Measurements from ENCODE around the gene LAMC1. TPM values are rescaled to one million over a fixed set of nuclear protein-coding genes. Genes with fewer than 3 reads are reported as not detected.

The LAMC1 gene
- total RNA-seq (2014; rRNA removed; shearing (Covaris generic); ENCODE audit: low replicate concordance), result 8.4 and 10.8 TPM in 2 replicates

- no peaks in the 10 kb centered on the region for H4K20me1 ChIP-seq (ENCODE audit: insufficient read depth, low read depth, low read length)
- H3K9me2 ChIP-seq (replicated peaks; ENCODE audit: insufficient read depth, low read length), result no peaks in the 10 kb centered on the region
- H3K79me2 ChIP-seq (ENCODE audit: low read length), result no peaks in the 10 kb centered on the region
- DNase-seq, result peak; percentile 74
- peaks cover 53% of the 10 kb centered on the region for H3K4me1 ChIP-seq (ENCODE audit: low read length)
- H3K4me2 ChIP-seq (ENCODE audit: low read depth, low read length, poor library complexity, severe bottlenecking), result peak within 1 kb of the TSS; percentile 87
- H3K9ac ChIP-seq (ENCODE audit: low read length), result peak within 1 kb of the TSS; percentile 69
- no peaks in the 10 kb centered on the region for H3K36me3 ChIP-seq (ENCODE audit: insufficient read depth, low read length)
- H2AFZ ChIP-seq (ENCODE audit: low read length), result peak within 1 kb of the TSS; percentile 82
- no peaks in the 10 kb centered on the region for H3K9me3 ChIP-seq (ENCODE audit: low read length)
- no peak within 1 kb of the TSS for H3K27ac ChIP-seq (ENCODE audit: low read length)
- H3K4me3 ChIP-seq (ENCODE audit: low read length), result peak within 1 kb of the TSS; percentile 75
- no peaks in the 10 kb centered on the region for H3K27me3 ChIP-seq (ENCODE audit: low read length)
These were observed at the start of gene LAMC1 for GRCh38 chr1:183023146-183023600. TSS of gene LAMC1 (plus strand) at chr1:183023420. CDS start at chr1:183023717, 297 bp downstream.

- Histone ChIP-seq H2AFZ (ENCODE audit: low read length) (no peak overlapping the region), H3K9me2 (replicated peaks; ENCODE audit: insufficient read depth, low read length) (no peaks in the 10 kb centered on the region), H3K4me2 (ENCODE audit: low read depth, low read length, poor library complexity, severe bottlenecking) (no peak overlapping the region), H3K79me2 (ENCODE audit: low read length) (no peaks in the 10 kb centered on the region), H3K9ac (ENCODE audit: low read length) (no peak overlapping the region), H4K20me1 (ENCODE audit: insufficient read depth, low read depth, low read length) (no peaks in the 10 kb centered on the region), H3K27me3 (ENCODE audit: low read length) (no peaks in the 10 kb centered on the region), H3K27ac (ENCODE audit: low read length) (no peak overlapping the region), H3K36me3 (ENCODE audit: insufficient read depth, low read length) (no peaks in the 10 kb centered on the region), H3K4me3 (ENCODE audit: low read length) (no peak overlapping the region), H3K4me1 (ENCODE audit: low read length) (no peaks in the 10 kb centered on the region), H3K9me3 (ENCODE audit: low read length) (no peaks in the 10 kb centered on the region)
- peak; percentile 34 for DNase-seq
These were observed 48.6 kb upstream of the LAMC1 start for GRCh38 chr1:182974506-182975191.

GRCh38 chr1:182977480-182977879 is 45.7 kb upstream of the LAMC1 start:
- H3K36me3 ChIP-seq (ENCODE audit: insufficient read depth, low read length), result no peaks in the 10 kb centered on the region
- H3K4me3 ChIP-seq (ENCODE audit: low read length), result no peak overlapping the region
- H3K4me1 ChIP-seq (ENCODE audit: low read length), result no peaks in the 10 kb centered on the region
- H3K4me2 ChIP-seq (ENCODE audit: low read depth, low read length, poor library complexity, severe bottlenecking), result no peak overlapping the region
- DNase-seq, result peak; percentile 26
- H3K79me2 ChIP-seq (ENCODE audit: low read length), result no peaks in the 10 kb centered on the region
- no peaks in the 10 kb centered on the region for H4K20me1 ChIP-seq (ENCODE audit: insufficient read depth, low read depth, low read length)
- no peak overlapping the region for H2AFZ ChIP-seq (ENCODE audit: low read length)
- no peaks in the 10 kb centered on the region for H3K9me3 ChIP-seq (ENCODE audit: low read length)
- no peaks in the 10 kb centered on the region for H3K9me2 ChIP-seq (replicated peaks; ENCODE audit: insufficient read depth, low read length)
- no peak overlapping the region for H3K27ac ChIP-seq (ENCODE audit: low read length)
- H3K27me3 ChIP-seq (ENCODE audit: low read length), result no peaks in the 10 kb centered on the region
- no peak overlapping the region for H3K9ac ChIP-seq (ENCODE audit: low read length)

- no peaks in the 10 kb centered on the region for H3K79me2 ChIP-seq (ENCODE audit: low read length)
- H3K36me3 ChIP-seq (ENCODE audit: insufficient read depth, low read length), result no peaks in the 10 kb centered on the region
- no peaks in the 10 kb centered on the region for H4K20me1 ChIP-seq (ENCODE audit: insufficient read depth, low read depth, low read length)
- DNase-seq, result no peak
- H3K4me1 ChIP-seq (ENCODE audit: low read length), result no peaks in the 10 kb centered on the region
- no peaks in the 10 kb centered on the region for H3K9me3 ChIP-seq (ENCODE audit: low read length)
- no peak overlapping the region for H3K9ac ChIP-seq (ENCODE audit: low read length)
- H3K27ac ChIP-seq (ENCODE audit: low read length), result no peak overlapping the region
- no peak overlapping the region for H3K4me2 ChIP-seq (ENCODE audit: low read depth, low read length, poor library complexity, severe bottlenecking)
- H3K9me2 ChIP-seq (replicated peaks; ENCODE audit: insufficient read depth, low read length), result no peaks in the 10 kb centered on the region
- no peak overlapping the region for H3K4me3 ChIP-seq (ENCODE audit: low read length)
- H2AFZ ChIP-seq (ENCODE audit: low read length), result no peak overlapping the region
- no peaks in the 10 kb centered on the region for H3K27me3 ChIP-seq (ENCODE audit: low read length)
These were observed 44.9 kb upstream of the LAMC1 start for GRCh38 chr1:182978151-182978853.

GRCh38 chr1:182984138-182984537 is 39.1 kb upstream of the LAMC1 start:
- H3K4me1 ChIP-seq (ENCODE audit: low read length), result peaks cover 8% of the 10 kb centered on the region
- no peak overlapping the region for H3K4me3 ChIP-seq (ENCODE audit: low read length)
- no peaks in the 10 kb centered on the region for H3K9me3 ChIP-seq (ENCODE audit: low read length)

GRCh38 chr1:182984621-182985020 is 38.6 kb upstream of the LAMC1 start:
- H3K4me1 ChIP-seq (ENCODE audit: low read length), result peaks cover 8% of the 10 kb centered on the region
- no peak overlapping the region for H3K4me2 ChIP-seq (ENCODE audit: low read depth, low read length, poor library complexity, severe bottlenecking)
- no peaks in the 10 kb centered on the region for H3K9me3 ChIP-seq (ENCODE audit: low read length)
- H3K4me3 ChIP-seq (ENCODE audit: low read length), result no peak overlapping the region
- H2AFZ ChIP-seq (ENCODE audit: low read length), result no peak overlapping the region
- H3K79me2 ChIP-seq (ENCODE audit: low read length), result no peaks in the 10 kb centered on the region
- no peaks in the 10 kb centered on the region for H3K36me3 ChIP-seq (ENCODE audit: insufficient read depth, low read length)
- no peaks in the 10 kb centered on the region for H3K27me3 ChIP-seq (ENCODE audit: low read length)
- H3K9me2 ChIP-seq (replicated peaks; ENCODE audit: insufficient read depth, low read length), result no peaks in the 10 kb centered on the region
- no peak overlapping the region for H3K27ac ChIP-seq (ENCODE audit: low read length)
- H4K20me1 ChIP-seq (ENCODE audit: insufficient read depth, low read depth, low read length), result no peaks in the 10 kb centered on the region
- H3K9ac ChIP-seq (ENCODE audit: low read length), result no peak overlapping the region
- DNase-seq, result no peak

More at GRCh38 chr1:182984138-182984537, 39.1 kb upstream of the LAMC1 start:
- no peak overlapping the region for H3K27ac ChIP-seq (ENCODE audit: low read length)
- H3K9ac ChIP-seq (ENCODE audit: low read length), result no peak overlapping the region
- H3K27me3 ChIP-seq (ENCODE audit: low read length), result no peaks in the 10 kb centered on the region
- no peaks in the 10 kb centered on the region for H3K36me3 ChIP-seq (ENCODE audit: insufficient read depth, low read length)
- no peak overlapping the region for H2AFZ ChIP-seq (ENCODE audit: low read length)
- no peaks in the 10 kb centered on the region for H3K79me2 ChIP-seq (ENCODE audit: low read length)
- no peak for DNase-seq
- H3K4me2 ChIP-seq (ENCODE audit: low read depth, low read length, poor library complexity, severe bottlenecking), result no peak overlapping the region
- H3K9me2 ChIP-seq (replicated peaks; ENCODE audit: insufficient read depth, low read length), result no peaks in the 10 kb centered on the region
- no peaks in the 10 kb centered on the region for H4K20me1 ChIP-seq (ENCODE audit: insufficient read depth, low read depth, low read length)

- no peak for DNase-seq
- H3K9ac ChIP-seq (ENCODE audit: low read length), result no peak overlapping the region
- H3K36me3 ChIP-seq (ENCODE audit: insufficient read depth, low read length), result no peaks in the 10 kb centered on the region
- H3K27ac ChIP-seq (ENCODE audit: low read length), result no peak overlapping the region
- H3K4me1 ChIP-seq (ENCODE audit: low read length), result peaks cover 8% of the 10 kb centered on the region
- no peak overlapping the region for H2AFZ ChIP-seq (ENCODE audit: low read length)
- H3K9me3 ChIP-seq (ENCODE audit: low read length), result no peaks in the 10 kb centered on the region
- H3K79me2 ChIP-seq (ENCODE audit: low read length), result no peaks in the 10 kb centered on the region
- H3K4me3 ChIP-seq (ENCODE audit: low read length), result no peak overlapping the region
- no peaks in the 10 kb centered on the region for H4K20me1 ChIP-seq (ENCODE audit: insufficient read depth, low read depth, low read length)
- no peak overlapping the region for H3K4me2 ChIP-seq (ENCODE audit: low read depth, low read length, poor library complexity, severe bottlenecking)
- H3K27me3 ChIP-seq (ENCODE audit: low read length), result no peaks in the 10 kb centered on the region
- H3K9me2 ChIP-seq (replicated peaks; ENCODE audit: insufficient read depth, low read length), result no peaks in the 10 kb centered on the region
These were observed 37.3 kb upstream of the LAMC1 start for GRCh38 chr1:182985876-182986275.

- Histone ChIP-seq H3K79me2 (ENCODE audit: low read length) (no peaks in the 10 kb centered on the region), H3K27ac (ENCODE audit: low read length) (no peak overlapping the region), H2AFZ (ENCODE audit: low read length) (no peak overlapping the region), H3K36me3 (ENCODE audit: insufficient read depth, low read length) (no peaks in the 10 kb centered on the region), H4K20me1 (ENCODE audit: insufficient read depth, low read depth, low read length) (no peaks in the 10 kb centered on the region), H3K9me2 (replicated peaks; ENCODE audit: insufficient read depth, low read length) (no peaks in the 10 kb centered on the region), H3K9ac (ENCODE audit: low read length) (no peak overlapping the region), H3K9me3 (ENCODE audit: low read length) (no peaks in the 10 kb centered on the region), H3K4me3 (ENCODE audit: low read length) (no peak overlapping the region), H3K4me2 (ENCODE audit: low read depth, low read length, poor library complexity, severe bottlenecking) (no peak overlapping the region), H3K27me3 (ENCODE audit: low read length) (no peaks in the 10 kb centered on the region), H3K4me1 (ENCODE audit: low read length) (no peaks in the 10 kb centered on the region)
- no peak for DNase-seq
These were observed 32.6 kb upstream of the LAMC1 start for GRCh38 chr1:182990413-182991144.

Measured in Karpas-422 (cell line).